HG02885 (cell line): Measurements from ENCODE around the gene MANBA.
"Not testable (repeated sequence)": the region's sequence is repeated elsewhere in the genome, so short reads cannot be mapped to it uniquely, and the experiment has no call there.

ENCODE experiments used
- ATAC-seq: cut with Tn5 transposase; IDR thresholded peaks from one replicate; pipeline ENCODE4 v1.9.1; 2021; ENCODE audit warnings: mild to moderate bottlenecking; ENCODE audit not compliant: unreplicated experiment, poor library complexity

The MANBA gene

DNA sequence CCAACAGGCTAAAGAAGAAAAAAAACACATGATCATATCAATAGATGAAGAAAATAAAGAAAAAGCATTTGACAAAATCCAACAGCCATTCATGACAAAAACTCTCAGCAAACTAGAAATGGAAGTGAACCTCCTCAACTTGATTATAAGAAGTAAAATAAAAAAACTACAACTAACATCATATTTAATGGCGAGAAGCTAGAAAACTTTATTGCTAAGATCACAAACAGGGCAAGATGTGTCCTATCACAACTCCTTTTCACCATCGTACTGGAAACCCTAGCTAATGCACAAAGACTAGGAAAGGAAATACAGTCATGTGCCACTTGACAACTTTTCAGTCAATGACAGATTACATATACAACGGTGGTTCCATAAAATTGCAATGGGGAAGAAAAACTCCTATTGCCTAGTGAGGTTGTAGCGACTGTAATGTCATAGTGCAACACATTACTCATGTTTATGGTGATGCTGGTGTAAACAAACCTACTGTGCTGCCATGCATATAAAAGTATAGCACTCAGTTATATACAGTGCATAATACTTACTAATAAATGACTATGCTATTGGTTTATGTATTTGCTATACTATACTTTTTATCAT lies 12.1 kb upstream of the MANBA start:
- no peak for ATAC-seq

DNA sequence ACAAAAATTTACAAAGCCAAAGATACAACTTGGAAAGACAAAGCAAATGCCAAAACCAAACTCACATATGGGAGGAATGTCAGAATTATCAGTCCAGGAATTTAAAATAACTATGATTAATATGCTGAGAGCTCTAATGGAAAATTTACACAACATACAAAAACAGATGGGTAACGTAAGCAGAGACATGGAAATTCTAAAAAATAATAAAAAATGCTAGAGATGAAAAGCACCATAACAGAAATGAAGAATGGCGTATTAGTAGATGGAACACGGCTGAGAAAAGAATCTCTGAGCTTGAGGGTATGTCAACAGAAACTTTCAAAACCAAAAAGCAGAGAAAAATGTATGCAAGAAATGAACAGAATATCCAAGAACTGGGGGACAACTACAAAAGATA lies 4.1 kb upstream of the MANBA start:
- no peak for ATAC-seq

GRCh38 chr4:102761906-102762305 lies 1.1 kb upstream of the MANBA start:
- no peak for ATAC-seq

DNA sequence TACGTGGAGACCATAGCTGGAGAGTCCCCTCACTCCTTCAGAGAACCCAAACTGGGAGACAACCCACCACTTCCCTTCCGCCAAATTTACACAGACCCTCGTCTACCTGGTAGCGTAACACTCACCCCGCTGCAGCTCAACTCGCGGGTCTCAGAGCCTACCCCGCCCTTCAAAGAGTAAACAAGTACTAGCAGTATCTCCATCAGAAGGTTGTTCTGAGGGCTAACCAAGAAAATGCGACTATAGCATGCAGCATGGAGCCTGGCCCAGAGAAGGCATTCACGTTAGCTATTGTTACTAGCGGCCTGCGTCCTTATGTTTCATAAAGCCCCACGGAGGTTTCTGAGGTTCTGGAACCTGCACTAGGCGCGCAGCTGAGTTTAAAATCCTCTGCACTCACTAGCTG lies 531 bp upstream of the MANBA start:
- peak; percentile 13 for ATAC-seq

GRCh38 chr4:102759831-102760644 lies 730 bp downstream of the MANBA start:
- peak; percentile 58 for ATAC-seq

- ATAC-seq: no peak
Measured at GRCh38 chr4:102758241-102759160, 2.3 kb downstream of the MANBA start.

GRCh38 chr4:102757681-102758080 lies 3.1 kb downstream of the MANBA start:
- ATAC-seq: no peak

GRCh38 chr4:102754044-102754443 lies 6.7 kb downstream of the MANBA start:
- ATAC-seq: no peak

- ATAC-seq: no peak
Measured at GRCh38 chr4:102751941-102752340, 8.8 kb downstream of the MANBA start.

GRCh38 chr4:102743352-102743751 lies 17.4 kb downstream of the MANBA start:
- peak; percentile 100 for ATAC-seq

GRCh38 chr4:102738802-102739201 lies 22.0 kb downstream of the MANBA start:
- ATAC-seq: not testable (repeated sequence)

GRCh38 chr4:102736636-102737549 lies 23.9 kb downstream of the MANBA start:
- ATAC-seq: no peak

DNA sequence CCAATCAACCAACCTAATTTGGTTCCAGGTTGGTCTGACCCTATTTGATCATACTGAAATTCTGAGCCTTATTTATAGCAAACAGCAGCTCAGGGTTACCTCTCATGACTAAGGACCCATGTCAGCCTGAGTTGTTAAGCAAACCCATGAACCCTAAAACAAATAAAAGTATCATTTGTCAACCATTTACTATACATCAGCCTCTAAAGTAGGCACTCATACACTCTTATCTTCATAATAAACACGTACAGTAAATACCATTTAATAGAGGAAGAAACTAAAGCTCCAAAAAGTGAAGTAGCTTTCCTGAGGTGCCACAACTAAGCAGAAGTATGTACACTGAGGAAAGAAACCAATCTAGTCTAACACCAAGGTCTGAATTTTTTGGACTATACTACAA lies 25.2 kb downstream of the MANBA start:
- no peak for ATAC-seq

GRCh38 chr4:102734591-102735385 lies 26.0 kb downstream of the MANBA start:
- ATAC-seq: peak; percentile 99

- peak; percentile 71 for ATAC-seq
Measured at GRCh38 chr4:102734116-102734515, 26.7 kb downstream of the MANBA start.

DNA sequence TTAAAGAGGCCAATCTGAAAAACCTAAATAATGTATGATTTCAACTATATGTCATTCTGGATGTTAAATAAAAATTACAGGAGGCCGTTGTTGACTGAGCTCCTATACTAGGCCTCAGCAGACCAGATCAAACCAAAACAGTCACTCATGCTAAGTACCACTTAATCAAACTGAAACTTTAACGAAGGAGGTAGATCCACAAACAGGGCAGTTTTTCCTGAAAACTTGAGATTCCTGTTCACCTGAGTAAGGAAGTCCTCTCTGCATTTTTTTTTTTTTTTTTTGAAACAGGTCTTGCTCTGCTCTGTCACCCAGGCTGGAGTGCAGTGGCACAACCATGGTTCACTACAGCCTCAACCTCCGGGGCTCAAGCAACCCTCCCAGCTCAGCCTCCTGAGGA lies 27.7 kb downstream of the MANBA start:
- no peak for ATAC-seq

GRCh38 chr4:102732678-102733077 lies 28.1 kb downstream of the MANBA start:
- ATAC-seq: no peak

- ATAC-seq: no peak
Measured at GRCh38 chr4:102730968-102731533, 29.7 kb downstream of the MANBA start.

DNA sequence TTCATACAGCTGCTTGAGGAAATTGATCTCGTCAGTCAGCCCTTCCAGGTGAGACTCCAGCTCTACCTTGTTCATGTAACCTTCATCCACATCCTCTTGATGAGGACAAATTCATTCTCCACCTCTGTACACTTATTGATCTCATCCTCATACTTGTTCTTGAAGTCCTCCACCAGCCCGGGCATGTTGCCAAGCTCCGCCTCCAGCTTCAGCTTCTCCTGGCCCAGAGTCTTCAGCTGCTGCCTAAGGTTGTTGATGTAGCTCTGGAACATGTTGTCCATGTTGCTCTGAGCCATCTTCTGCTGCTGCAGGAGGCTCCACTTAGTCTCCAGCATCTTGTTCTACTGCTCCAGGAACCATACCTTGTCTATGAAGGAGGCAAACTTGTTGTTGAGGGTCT lies 31.3 kb downstream of the MANBA start:
- not testable (repeated sequence) for ATAC-seq
